ENCODE measurements around the gene EML6. TPM values are rescaled to one million over a fixed set of nuclear protein-coding genes. Genes with fewer than 3 reads are reported as not detected.

Gene EML6
- total and polyA plus RNA-seq, 3 donors from 2014 or later = 7.6 to 17.3 (median 12.1) TPM

- Histone ChIP-seq H3K4me3 (no peak overlapping the region), H3K4me1 (peaks cover 23% of the 10 kb centered on the region), H3K27me3 (no peaks in the 10 kb centered on the region), H3K36me3 (ENCODE audit: low read depth, missing control alignments) (no peaks in the 10 kb centered on the region), H3K27ac (no peak overlapping the region), H3K9me3 (no peaks in the 10 kb centered on the region)
- intact Hi-C loops (cut with DNase I; ENCODE audit: low total_unique reads) = no loop called here
- DNase-seq = no peak
- TF ChIP-seq CTCF (IDR thresholded peaks at IDR 0.05) (no peak), POLR2A (IDR thresholded peaks at IDR 0.05) (no peak)
- 84 to 95% methylated on average over 6 of the region's 6 CpGs for WGBS, 2 donors
These were observed 45.8 kb upstream of the EML6 start for GRCh38 chr2:54677476-54678265.

- no peak for DNase-seq
- Histone ChIP-seq H3K9me3 (no peaks in the 10 kb centered on the region), H3K27ac (no peak overlapping the region), H3K36me3 (ENCODE audit: low read depth, missing control alignments) (no peaks in the 10 kb centered on the region), H3K4me3 (no peak overlapping the region), H3K27me3 (no peaks in the 10 kb centered on the region), H3K4me1 (peaks cover 13% of the 10 kb centered on the region)
- no peak for TF ChIP-seq CTCF (IDR thresholded peaks at IDR 0.05)
- TF ChIP-seq POLR2A (IDR thresholded peaks at IDR 0.05) = no peak
- intact Hi-C loops (cut with DNase I; ENCODE audit: low total_unique reads) = no loop called here
- 58 to 77% methylated on average over 3 of the region's 3 CpGs for WGBS, 2 donors
These were observed 44.7 kb upstream of the EML6 start for GRCh38 chr2:54678719-54679118.

- no peak for TF ChIP-seq POLR2A (IDR thresholded peaks at IDR 0.05)
- no peak for TF ChIP-seq CTCF (IDR thresholded peaks at IDR 0.05)
- Histone ChIP-seq H3K27me3 (no peaks in the 10 kb centered on the region), H3K27ac (no peak overlapping the region), H3K9me3 (no peaks in the 10 kb centered on the region), H3K36me3 (ENCODE audit: low read depth, missing control alignments) (no peaks in the 10 kb centered on the region), H3K4me3 (no peak overlapping the region), H3K4me1 (no peaks in the 10 kb centered on the region)
- DNase-seq = no peak
- WGBS, 2 donors = 67 to 77% methylated on average over 3 to 6 of the region's 6 CpGs
- intact Hi-C loops (cut with DNase I; ENCODE audit: low total_unique reads) = no loop called here
These were observed 42.9 kb upstream of the EML6 start for GRCh38 chr2:54680397-54681041.

- intact Hi-C loops (cut with DNase I; ENCODE audit: low total_unique reads) = no loop called here
- Histone ChIP-seq H3K27me3 (no peaks in the 10 kb centered on the region), H3K36me3 (ENCODE audit: low read depth, missing control alignments) (no peaks in the 10 kb centered on the region), H3K4me1 (no peaks in the 10 kb centered on the region), H3K27ac (no peak overlapping the region), H3K9me3 (no peaks in the 10 kb centered on the region), H3K4me3 (no peak overlapping the region)
- no peak for DNase-seq
- WGBS, 2 donors = 86 to 88% methylated on average over 6 of the region's 6 CpGs
- TF ChIP-seq POLR2A (IDR thresholded peaks at IDR 0.05) = no peak
- no peak for TF ChIP-seq CTCF (IDR thresholded peaks at IDR 0.05)
These were observed 42.0 kb upstream of the EML6 start for GRCh38 chr2:54681416-54681815.
